Cardiac ventricle fibroblast (primary cell): Measurements from ENCODE around the gene KCNF1. TPM values are rescaled to one million over a fixed set of nuclear protein-coding genes. Genes with fewer than 3 reads are reported as not detected.

Source experiments
- total RNA-seq: library from RNA; depleted of rRNA; stranded (reverse); fragments of >200 nt; gene quantifications from 2 replicates; pipeline ENCODE4 v1.2.3, GENCODE V29; 2015

The KCNF1 gene, protein sequence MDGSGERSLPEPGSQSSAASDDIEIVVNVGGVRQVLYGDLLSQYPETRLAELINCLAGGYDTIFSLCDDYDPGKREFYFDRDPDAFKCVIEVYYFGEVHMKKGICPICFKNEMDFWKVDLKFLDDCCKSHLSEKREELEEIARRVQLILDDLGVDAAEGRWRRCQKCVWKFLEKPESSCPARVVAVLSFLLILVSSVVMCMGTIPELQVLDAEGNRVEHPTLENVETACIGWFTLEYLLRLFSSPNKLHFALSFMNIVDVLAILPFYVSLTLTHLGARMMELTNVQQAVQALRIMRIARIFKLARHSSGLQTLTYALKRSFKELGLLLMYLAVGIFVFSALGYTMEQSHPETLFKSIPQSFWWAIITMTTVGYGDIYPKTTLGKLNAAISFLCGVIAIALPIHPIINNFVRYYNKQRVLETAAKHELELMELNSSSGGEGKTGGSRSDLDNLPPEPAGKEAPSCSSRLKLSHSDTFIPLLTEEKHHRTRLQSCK
- not detected in 2 replicates for total RNA-seq

DNA sequence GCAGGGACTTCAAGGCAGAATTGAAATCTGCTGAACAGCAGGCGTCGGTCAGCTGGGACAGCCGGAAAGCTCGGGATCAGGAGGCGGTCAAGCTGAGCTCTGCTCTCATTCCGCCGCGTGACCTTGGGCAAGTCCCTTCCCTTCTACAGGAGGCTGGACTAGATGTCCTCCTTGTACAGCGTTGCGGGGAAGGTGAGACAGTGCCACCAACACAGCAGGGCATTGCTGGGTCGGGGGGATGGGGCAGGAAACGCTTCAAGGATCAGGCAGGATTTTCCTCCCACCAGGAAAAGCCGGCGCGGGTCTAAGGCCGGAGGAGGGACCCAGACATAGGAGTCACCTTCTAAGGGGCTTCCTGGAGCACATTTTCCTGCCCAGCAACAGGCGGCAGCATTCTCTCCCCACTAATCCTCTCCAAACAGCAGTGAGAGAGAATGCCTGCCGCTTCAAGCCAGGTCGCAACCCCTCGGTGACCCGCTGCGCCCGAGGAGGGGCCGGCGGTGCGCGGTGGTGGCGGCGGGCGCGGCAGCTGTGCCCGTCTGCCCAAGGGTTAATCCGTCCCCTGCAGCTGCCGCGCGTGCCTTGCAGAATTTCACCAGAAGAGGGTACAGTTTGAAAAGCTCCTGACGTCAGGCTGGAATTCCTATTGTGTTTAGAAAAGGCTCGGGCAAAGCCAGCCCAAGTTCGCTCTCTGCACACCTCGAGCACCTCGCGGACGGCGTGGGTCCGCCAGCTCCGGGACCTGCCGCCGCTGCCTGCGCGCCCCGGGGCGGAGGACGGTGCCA lies at the start of gene KCNF1:
TSS of gene KCNF1 (plus strand) at position 644 of the 785 bp plus-strand sequence. CDS start 493 bp downstream, outside the sequence.

Other genes starting within 250 kb of the KCNF1 start
- 23.2 and 28.3 TPM in 2 replicates for gene NOL10, start 222.0 kb upstream of the KCNF1 start, total RNA-seq
- 0.10 and 0.50 TPM in 2 replicates for gene ATP6V1C2, start 190.3 kb upstream of the KCNF1 start, total RNA-seq
- gene PDIA6, start 99.1 kb upstream of the KCNF1 start, total RNA-seq, result 250 and 275 TPM in 2 replicates
- 39.0 and 42.7 TPM in 2 replicates for gene SLC66A3, start 243.5 kb downstream of the KCNF1 start, total RNA-seq